ENCODE results near the gene SMPD2.

SMPD2 gene

DNA sequence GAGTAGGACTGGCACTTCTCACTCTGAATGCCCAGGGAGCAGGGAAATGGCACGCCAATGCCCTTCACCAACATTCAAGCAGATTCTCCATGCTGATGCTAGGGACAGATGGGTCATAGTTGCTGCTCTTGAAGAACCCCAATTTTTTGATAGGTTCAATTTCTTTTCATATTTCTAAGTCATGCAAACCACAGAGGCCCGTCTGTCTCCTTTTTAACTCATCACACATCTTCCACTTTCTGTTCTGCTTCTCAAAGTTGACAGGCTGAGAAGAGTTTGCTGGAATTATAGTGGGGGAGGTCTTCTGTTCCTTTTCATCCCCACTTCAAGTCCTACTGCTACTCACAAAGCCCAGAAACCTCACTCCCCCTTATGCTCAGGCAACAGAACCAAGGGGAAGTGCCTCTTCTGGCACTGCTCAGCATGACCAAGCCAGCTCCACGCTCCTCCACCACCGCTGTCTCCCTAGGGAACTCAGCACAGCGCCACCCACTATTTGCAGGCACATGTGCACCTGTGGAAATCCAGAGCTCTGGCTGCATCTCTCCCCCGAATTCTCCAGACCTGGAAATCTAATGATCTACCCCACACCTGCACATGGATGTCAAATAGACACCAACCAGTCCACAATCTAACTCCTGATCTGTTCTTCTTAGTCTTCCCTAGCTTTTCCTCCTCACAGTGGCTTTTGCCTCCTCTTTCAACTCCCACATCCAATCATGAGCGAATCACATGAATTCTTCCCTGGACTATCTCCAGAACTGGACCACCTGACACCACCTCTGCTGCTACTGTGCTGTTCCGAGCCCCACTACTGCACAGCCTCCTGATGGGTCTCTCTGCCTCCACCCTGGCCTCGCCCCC is 31.8 kb downstream of the SMPD2 start:
- H3K4me3 ChIP-seq (ENCODE audit: low read depth, low read length, poor library complexity, severe bottlenecking): no peak overlapping the region
- H4K20me1 ChIP-seq (ENCODE audit: insufficient read depth, low read length): no peaks in the 10 kb centered on the region
- H3K9me2 ChIP-seq (ENCODE audit: low read depth, low read length): no peaks in the 10 kb centered on the region
- H3K4me2 ChIP-seq (ENCODE audit: low read length): no peak overlapping the region
- peaks cover 12% of the 10 kb centered on the region for H3K4me1 ChIP-seq (ENCODE audit: insufficient read depth, low read length, severe bottlenecking)
- no peaks in the 10 kb centered on the region for H3F3A ChIP-seq (ENCODE audit: insufficient read depth, low read length)
- no peak overlapping the region for H3K27ac ChIP-seq (ENCODE audit: low read depth, low read length, poor library complexity, severe bottlenecking)
- no peak for TF ChIP-seq EZH2 (IDR thresholded peaks at IDR 0.05; ENCODE audit: borderline replicate concordance, low read length)
- TF ChIP-seq, protein P1, sequence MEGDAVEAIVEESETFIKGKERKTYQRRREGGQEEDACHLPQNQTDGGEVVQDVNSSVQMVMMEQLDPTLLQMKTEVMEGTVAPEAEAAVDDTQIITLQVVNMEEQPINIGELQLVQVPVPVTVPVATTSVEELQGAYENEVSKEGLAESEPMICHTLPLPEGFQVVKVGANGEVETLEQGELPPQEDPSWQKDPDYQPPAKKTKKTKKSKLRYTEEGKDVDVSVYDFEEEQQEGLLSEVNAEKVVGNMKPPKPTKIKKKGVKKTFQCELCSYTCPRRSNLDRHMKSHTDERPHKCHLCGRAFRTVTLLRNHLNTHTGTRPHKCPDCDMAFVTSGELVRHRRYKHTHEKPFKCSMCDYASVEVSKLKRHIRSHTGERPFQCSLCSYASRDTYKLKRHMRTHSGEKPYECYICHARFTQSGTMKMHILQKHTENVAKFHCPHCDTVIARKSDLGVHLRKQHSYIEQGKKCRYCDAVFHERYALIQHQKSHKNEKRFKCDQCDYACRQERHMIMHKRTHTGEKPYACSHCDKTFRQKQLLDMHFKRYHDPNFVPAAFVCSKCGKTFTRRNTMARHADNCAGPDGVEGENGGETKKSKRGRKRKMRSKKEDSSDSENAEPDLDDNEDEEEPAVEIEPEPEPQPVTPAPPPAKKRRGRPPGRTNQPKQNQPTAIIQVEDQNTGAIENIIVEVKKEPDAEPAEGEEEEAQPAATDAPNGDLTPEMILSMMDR (IDR thresholded peaks at IDR 0.05; ENCODE audit: low read length): no peak
- no peaks in the 10 kb centered on the region for H3K9me3 ChIP-seq (ENCODE audit: low read length)
- H2AFZ ChIP-seq (ENCODE audit: low read length): no peak overlapping the region
- peaks cover 12% of the 10 kb centered on the region for H3K79me2 ChIP-seq (ENCODE audit: insufficient read depth, low read length)
- no peaks in the 10 kb centered on the region for H3K27me3 ChIP-seq (ENCODE audit: insufficient read depth, low read length)
- H3K9ac ChIP-seq (ENCODE audit: low read length): no peak overlapping the region
- H3K36me3 ChIP-seq (ENCODE audit: insufficient read depth, low read length): peaks cover 96% of the 10 kb centered on the region

DNA sequence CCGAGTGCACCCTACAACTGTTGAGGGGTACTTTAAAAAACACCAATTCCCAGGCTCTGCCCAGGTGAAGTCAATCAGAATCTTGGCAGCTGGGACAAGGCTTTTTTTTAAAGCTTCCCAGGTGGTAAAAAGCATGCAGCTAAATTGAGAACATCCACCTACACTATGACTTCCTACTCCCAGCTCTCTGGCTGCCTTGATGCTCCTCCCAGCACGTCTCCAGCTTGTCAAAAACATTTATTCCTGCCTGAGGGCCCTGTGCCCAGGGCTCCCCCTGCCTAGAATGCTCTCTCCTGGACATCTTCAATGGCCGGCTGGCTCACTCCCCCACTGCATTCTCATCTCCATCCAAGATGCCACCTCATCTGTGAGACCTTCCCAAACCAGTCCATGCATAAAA is 32.6 kb downstream of the SMPD2 start:
- Histone ChIP-seq H3K27me3 (ENCODE audit: insufficient read depth, low read length) (no peaks in the 10 kb centered on the region), H4K20me1 (ENCODE audit: insufficient read depth, low read length) (no peaks in the 10 kb centered on the region), H3K27ac (ENCODE audit: low read depth, low read length, poor library complexity, severe bottlenecking) (no peak overlapping the region), H3K4me2 (ENCODE audit: low read length) (no peak overlapping the region), H3F3A (ENCODE audit: insufficient read depth, low read length) (no peaks in the 10 kb centered on the region), H3K4me1 (ENCODE audit: insufficient read depth, low read length, severe bottlenecking) (peaks cover 20% of the 10 kb centered on the region), H3K9ac (ENCODE audit: low read length) (no peak overlapping the region), H3K36me3 (ENCODE audit: insufficient read depth, low read length) (peaks cover 96% of the 10 kb centered on the region), H3K9me2 (ENCODE audit: low read depth, low read length) (no peaks in the 10 kb centered on the region), H2AFZ (ENCODE audit: low read length) (no peak overlapping the region), H3K79me2 (ENCODE audit: insufficient read depth, low read length) (peaks cover 20% of the 10 kb centered on the region), H3K4me3 (ENCODE audit: low read depth, low read length, poor library complexity, severe bottlenecking) (no peak overlapping the region), H3K9me3 (ENCODE audit: low read length) (no peaks in the 10 kb centered on the region)
- no peak for TF ChIP-seq EZH2 (IDR thresholded peaks at IDR 0.05; ENCODE audit: borderline replicate concordance, low read length)
- TF ChIP-seq, protein P1 (IDR thresholded peaks at IDR 0.05; ENCODE audit: low read length): no peak

DNA sequence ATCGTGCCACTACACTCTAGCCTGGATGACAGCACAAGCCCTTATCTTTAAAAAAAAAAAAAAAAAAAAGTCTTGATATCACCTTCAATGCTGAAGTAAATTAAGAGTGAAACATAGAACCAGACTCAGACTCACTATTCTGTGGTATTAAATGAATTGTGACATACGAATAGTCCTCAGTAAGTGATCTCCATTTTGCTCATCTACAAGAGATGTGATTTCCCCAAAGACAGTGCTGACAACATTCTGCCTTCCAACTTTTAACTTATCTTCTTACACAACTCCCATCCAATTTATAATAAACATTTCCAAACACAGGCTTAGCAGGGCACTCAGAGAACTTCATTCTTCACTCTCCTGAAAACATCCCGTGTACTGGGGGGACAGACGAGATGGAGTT is 34.5 kb downstream of the SMPD2 start:
- Histone ChIP-seq H3K4me3 (ENCODE audit: low read depth, low read length, poor library complexity, severe bottlenecking) (no peak overlapping the region), H3K36me3 (ENCODE audit: insufficient read depth, low read length) (peaks cover 93% of the 10 kb centered on the region), H3K27me3 (ENCODE audit: insufficient read depth, low read length) (no peaks in the 10 kb centered on the region), H3K9ac (ENCODE audit: low read length) (no peak overlapping the region), H3K79me2 (ENCODE audit: insufficient read depth, low read length) (peaks cover 37% of the 10 kb centered on the region), H3K9me2 (ENCODE audit: low read depth, low read length) (no peaks in the 10 kb centered on the region), H3K27ac (ENCODE audit: low read depth, low read length, poor library complexity, severe bottlenecking) (no peak overlapping the region), H2AFZ (ENCODE audit: low read length) (no peak overlapping the region), H3F3A (ENCODE audit: insufficient read depth, low read length) (no peaks in the 10 kb centered on the region), H4K20me1 (ENCODE audit: insufficient read depth, low read length) (no peaks in the 10 kb centered on the region), H3K4me1 (ENCODE audit: insufficient read depth, low read length, severe bottlenecking) (peaks cover 37% of the 10 kb centered on the region), H3K9me3 (ENCODE audit: low read length) (no peaks in the 10 kb centered on the region), H3K4me2 (ENCODE audit: low read length) (no peak overlapping the region)
- TF ChIP-seq, protein P1 (IDR thresholded peaks at IDR 0.05; ENCODE audit: low read length): no peak
- no peak for TF ChIP-seq EZH2 (IDR thresholded peaks at IDR 0.05; ENCODE audit: borderline replicate concordance, low read length)
